HUES48 (cell line): ENCODE data around the gene LIME1.

Experiments
- H3K27ac ChIP-seq: one replicate; pipeline ENCODE4 v1.7.0; 2013; ENCODE audit warnings: low read depth, low read length, inconsistent platforms
- H3K27me3 ChIP-seq: 2 replicates; pipeline ENCODE4 v1.6.1; 2013; ENCODE audit warnings: mild to moderate bottlenecking, low read length; ENCODE audit not compliant: control insufficient read depth, insufficient read depth
- H3K36me3 ChIP-seq: 2 replicates; pipeline ENCODE4 v1.6.1; 2013; ENCODE audit warnings: low read length; ENCODE audit not compliant: control insufficient read depth, insufficient read depth
- H3K4me1 ChIP-seq: 2 replicates; pipeline ENCODE4 v1.6.1; 2013; ENCODE audit warnings: mild to moderate bottlenecking, low read length; ENCODE audit not compliant: control insufficient read depth, insufficient read depth
- H3K4me3 ChIP-seq: 2 replicates; pipeline ENCODE4 v1.5.1; 2013; ENCODE audit warnings: mild to moderate bottlenecking, low read depth, low read length
- H3K9ac ChIP-seq: 2 replicates; pipeline ENCODE4 v1.6.1; 2013; ENCODE audit warnings: mild to moderate bottlenecking, low read depth, low read length, moderate library complexity
- H3K9me3 ChIP-seq: 2 replicates; pipeline ENCODE4 v1.6.1; 2013; ENCODE audit warnings: low read length; ENCODE audit not compliant: control insufficient read depth, insufficient read depth

The LIME1 gene

DNA sequence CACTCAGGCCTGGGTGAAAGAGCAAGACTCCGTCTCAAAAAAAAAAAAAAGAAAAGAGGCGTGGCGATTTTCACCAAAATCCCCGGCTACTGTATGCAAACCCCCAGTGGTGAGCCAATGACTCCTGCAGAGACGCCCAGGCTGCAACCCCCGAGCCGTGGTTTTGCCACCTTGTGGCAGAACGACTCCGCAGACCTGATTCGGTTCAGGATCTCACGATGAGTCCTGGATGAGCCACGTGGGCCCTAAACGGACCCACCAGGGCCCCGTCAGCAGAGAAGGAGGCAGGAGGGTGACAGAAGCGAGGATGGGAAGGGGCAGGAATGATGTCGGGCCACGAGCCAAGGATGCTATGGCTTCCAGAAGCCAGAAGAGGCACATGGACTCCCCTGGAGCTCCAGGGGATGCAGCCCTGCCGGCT lies 45.6 kb downstream of the LIME1 start:
- no peak overlapping the region for H3K9ac ChIP-seq
- H3K36me3 ChIP-seq, result no peaks in the 10 kb centered on the region
- no peak overlapping the region for H3K27ac ChIP-seq
- no peak overlapping the region for H3K4me3 ChIP-seq
- no peaks in the 10 kb centered on the region for H3K27me3 ChIP-seq
- no peaks in the 10 kb centered on the region for H3K9me3 ChIP-seq
- no peaks in the 10 kb centered on the region for H3K4me1 ChIP-seq

DNA sequence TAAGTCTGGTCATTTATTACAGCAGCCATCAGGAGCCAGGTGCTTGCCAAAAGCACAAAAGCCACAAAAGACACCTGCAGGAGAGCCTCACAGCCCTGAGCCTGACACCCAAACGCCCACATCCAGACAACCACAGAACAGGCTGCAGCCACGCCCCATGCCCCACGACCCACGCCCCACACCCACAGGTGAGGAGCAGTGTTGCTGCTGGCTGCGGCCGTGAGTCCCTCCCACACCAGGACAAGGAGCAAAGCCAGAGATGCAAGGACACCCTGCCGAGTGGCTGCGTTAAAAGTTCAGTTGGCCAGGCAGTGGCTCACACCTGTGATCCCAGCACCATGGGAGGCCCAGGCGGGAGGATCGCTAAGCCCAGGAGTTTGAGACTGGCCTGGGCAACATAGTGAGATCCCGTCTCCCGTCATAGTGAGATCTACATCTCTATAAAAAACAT lies 46.1 kb downstream of the LIME1 start:
- no peaks in the 10 kb centered on the region for H3K36me3 ChIP-seq
- no peak overlapping the region for H3K9ac ChIP-seq
- no peak overlapping the region for H3K27ac ChIP-seq
- no peak overlapping the region for H3K4me3 ChIP-seq
- no peaks in the 10 kb centered on the region for H3K4me1 ChIP-seq
- no peaks in the 10 kb centered on the region for H3K9me3 ChIP-seq
- H3K27me3 ChIP-seq, result no peaks in the 10 kb centered on the region

DNA sequence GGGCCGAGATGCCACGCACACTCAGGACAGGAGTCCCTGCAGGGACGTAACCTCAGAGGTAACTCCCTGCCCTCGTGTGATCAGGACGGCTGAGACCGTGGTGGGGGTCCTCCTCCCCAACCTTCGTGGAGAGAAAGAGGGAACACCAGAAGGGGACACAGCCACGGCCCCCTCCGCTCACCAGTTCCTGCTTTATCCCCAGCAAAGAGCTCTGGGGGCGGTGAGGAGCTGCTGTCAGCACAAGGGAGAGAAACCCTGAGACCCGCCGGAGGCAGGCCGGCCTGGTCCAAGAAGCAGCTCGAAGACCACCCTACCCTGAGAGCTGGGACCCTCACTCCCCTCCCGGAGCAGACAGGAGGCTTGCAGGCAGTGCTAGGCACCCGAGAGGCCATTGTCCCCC lies 47.5 kb downstream of the LIME1 start:
- H3K9ac ChIP-seq, result no peak overlapping the region

DNA sequence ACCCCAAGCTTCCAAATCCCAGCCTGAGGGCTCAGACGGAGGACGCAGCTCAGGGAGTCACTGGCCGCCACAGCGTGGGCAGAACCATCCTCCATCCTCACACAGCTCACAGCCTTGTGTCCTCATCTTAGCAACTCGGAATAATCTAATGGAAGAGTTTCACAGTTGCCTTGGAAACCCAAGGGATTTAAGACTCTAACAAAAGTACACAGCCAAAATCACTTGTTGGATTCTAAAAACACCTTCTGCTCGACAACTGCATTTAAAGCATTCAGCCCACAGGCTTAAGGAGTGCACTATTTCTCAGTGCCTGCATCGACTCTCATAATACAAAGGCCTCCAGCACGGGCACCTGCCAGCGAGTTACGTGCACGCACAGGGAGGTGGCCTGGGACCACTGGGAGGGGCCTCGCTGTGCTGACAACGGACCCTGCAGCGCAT lies 49.2 kb downstream of the LIME1 start:
- Histone ChIP-seq H3K4me1 (no peaks in the 10 kb centered on the region), H3K9ac (no peak overlapping the region), H3K36me3 (peaks cover 16% of the 10 kb centered on the region), H3K9me3 (no peaks in the 10 kb centered on the region), H3K27ac (peak overlapping the region; percentile 10), H3K27me3 (no peaks in the 10 kb centered on the region), H3K4me3 (no peak overlapping the region)

More for the DNA sequence above, 47.5 kb downstream of the LIME1 start:
- H3K27ac ChIP-seq, result no peak overlapping the region
- no peaks in the 10 kb centered on the region for H3K4me1 ChIP-seq
- H3K27me3 ChIP-seq, result no peaks in the 10 kb centered on the region
- H3K36me3 ChIP-seq, result 0 out of 2 replicates have a peak, but pooled peaks cover under 1% of the 10 kb centered on the region
- H3K9me3 ChIP-seq, result no peaks in the 10 kb centered on the region
- H3K4me3 ChIP-seq, result no peak overlapping the region

- no peak overlapping the region for H3K4me3 ChIP-seq
- H3K9ac ChIP-seq, result no peak overlapping the region
- H3K27me3 ChIP-seq, result no peaks in the 10 kb centered on the region
- peaks cover 16% of the 10 kb centered on the region for H3K36me3 ChIP-seq
- no peak overlapping the region for H3K27ac ChIP-seq
- no peaks in the 10 kb centered on the region for H3K9me3 ChIP-seq
- H3K4me1 ChIP-seq, result no peaks in the 10 kb centered on the region
Measured at GRCh38 chr20:63787302-63787701, 50.8 kb downstream of the LIME1 start.

- H3K27me3 ChIP-seq, result no peaks in the 10 kb centered on the region
- H3K9ac ChIP-seq, result no peak overlapping the region
- peaks cover 16% of the 10 kb centered on the region for H3K36me3 ChIP-seq
- H3K27ac ChIP-seq, result no peak overlapping the region
- no peaks in the 10 kb centered on the region for H3K9me3 ChIP-seq
- no peak overlapping the region for H3K4me3 ChIP-seq
- no peaks in the 10 kb centered on the region for H3K4me1 ChIP-seq
Measured at GRCh38 chr20:63787749-63788148, 51.3 kb downstream of the LIME1 start.
